HG03064 (cell line): ENCODE results near the gene MGA.

Source experiments
- ATAC-seq: cut with Tn5 transposase; IDR thresholded peaks from one replicate; pipeline ENCODE4 v1.9.1; 2021; ENCODE audit warnings: low read depth; ENCODE audit not compliant: unreplicated experiment

Gene MGA

GRCh38 chr15:41660235-41661077 is at the start of gene MGA:
Gene MGA, plus strand, starts transcription at chr15:41660405.
- ATAC-seq: peak; percentile 54

- ATAC-seq: no peak
Observed at GRCh38 chr15:41620536-41621199, 39.5 kb upstream of the MGA start.

GRCh38 chr15:41621200-41622193 is 38.7 kb upstream of the MGA start:
- ATAC-seq: no peak

- no peak for ATAC-seq
Observed at GRCh38 chr15:41622901-41623300, 37.3 kb upstream of the MGA start.

GRCh38 chr15:41627203-41627602 is 33.0 kb upstream of the MGA start:
- ATAC-seq: no peak

GRCh38 chr15:41629463-41629862 is 30.7 kb upstream of the MGA start:
- ATAC-seq: no peak

GRCh38 chr15:41629883-41630282 is 30.3 kb upstream of the MGA start:
- no peak for ATAC-seq

GRCh38 chr15:41630616-41631217 is 29.5 kb upstream of the MGA start:
- ATAC-seq: no peak

- no peak for ATAC-seq
Observed at GRCh38 chr15:41631880-41632470, 28.2 kb upstream of the MGA start.

- ATAC-seq: no peak
Observed at GRCh38 chr15:41633609-41634008, 26.6 kb upstream of the MGA start.

- ATAC-seq: no peak
Observed at GRCh38 chr15:41634072-41634626, 26.1 kb upstream of the MGA start.

- no peak for ATAC-seq
Observed at GRCh38 chr15:41637086-41637485, 23.1 kb upstream of the MGA start.

- no peak for ATAC-seq
Observed at GRCh38 chr15:41640985-41641384, 19.2 kb upstream of the MGA start.

- no peak for ATAC-seq
Observed at GRCh38 chr15:41647262-41647661, 12.9 kb upstream of the MGA start.

- no peak for ATAC-seq
Observed at GRCh38 chr15:41648097-41648496, 12.1 kb upstream of the MGA start.

- ATAC-seq: no peak
Observed at GRCh38 chr15:41648770-41649169, 11.4 kb upstream of the MGA start.

GRCh38 chr15:41650806-41651205 is 9.4 kb upstream of the MGA start:
- ATAC-seq: no peak

- no peak for ATAC-seq
Observed at GRCh38 chr15:41651373-41651772, 8.8 kb upstream of the MGA start.

- ATAC-seq: no peak
Observed at GRCh38 chr15:41653760-41654159, 6.4 kb upstream of the MGA start.

- no peak for ATAC-seq
Observed at GRCh38 chr15:41655716-41656115, 4.5 kb upstream of the MGA start.
